ENCODE measurements around the gene HOXB13. TPM values are rescaled to one million over a fixed set of nuclear protein-coding genes. Genes with fewer than 3 reads are reported as not detected.

The HOXB13 gene
- total and polyA plus RNA-seq, 2 of the 4 experiments (the other 2 are of a cell fraction): not detected

DNA sequence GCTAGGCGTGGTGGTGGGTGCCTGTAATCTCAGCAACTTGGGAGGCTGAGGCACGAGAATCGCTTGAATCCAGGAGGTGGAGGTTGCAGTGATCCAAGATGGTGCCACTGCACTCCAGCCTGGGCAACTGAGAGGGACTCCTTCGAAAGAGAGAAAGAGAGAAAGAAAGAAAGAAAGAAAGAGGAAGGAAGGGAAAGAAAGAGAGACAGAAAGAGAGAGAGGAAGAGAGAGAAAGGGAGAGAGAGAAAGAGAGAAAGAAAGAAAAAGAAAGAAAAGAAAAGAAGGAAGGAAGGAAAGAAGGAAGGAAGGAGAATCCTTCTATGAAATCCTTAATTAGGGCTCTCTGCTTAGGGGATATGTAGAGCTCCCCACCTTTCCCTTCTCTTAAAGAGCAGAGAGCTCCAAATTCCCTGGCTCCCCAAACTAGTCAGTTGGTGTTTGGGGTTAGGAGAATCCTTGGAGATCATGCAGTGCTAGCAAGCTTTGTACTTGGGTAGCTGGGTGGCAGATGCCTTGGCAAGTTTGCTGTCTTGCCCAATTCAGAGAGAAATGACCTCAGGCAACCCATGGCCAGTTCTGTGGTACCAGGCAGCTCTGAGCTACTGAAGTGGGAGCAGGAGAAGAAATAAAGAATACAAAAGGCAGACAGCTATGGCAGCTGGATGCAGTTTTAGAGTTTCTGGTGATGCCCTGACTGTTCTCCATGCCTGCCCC lies 8.9 kb upstream of the HOXB13 start:
- in situ Hi-C loops (cut with MboI; ENCODE audit: low sequenced_read_pairs) (loop anchor here (10.0 kb wide), 1 partner anchor 47 kb away; no protein-coding TSS in a partner anchor), dilution Hi-C loops (cut with HindIII; ENCODE audit: low sequenced_read_pairs, unreplicated experiment) (no loop called here), intact Hi-C loops (cut with micrococcal nuclease) (no loop called here)
- Histone ChIP-seq H2BK5ac (ENCODE audit: low read depth, low read length, poor library complexity, severe bottlenecking) (no peak overlapping the region), H4K8ac (ENCODE audit: low read depth in 2 of 2, low read length in 2 of 2) (no peak overlapping the region), H3K18ac (ENCODE audit: low read depth, low read length) (no peak overlapping the region), H3K9me1 (ENCODE audit: insufficient read depth, low read length) (no peaks in the 10 kb centered on the region), H3K9ac (ENCODE audit: low read depth, low read length) (no peak overlapping the region), H3K56ac (ENCODE audit: extremely low read depth, insufficient read depth, low read length) (no peak overlapping the region), H2BK15ac (ENCODE audit: low read depth, low read length) (no peak overlapping the region), H3K23ac (ENCODE audit: low read depth, low read length) (no peak overlapping the region), H2BK120ac (ENCODE audit: low read depth, low read length) (no peak overlapping the region), H4K5ac (ENCODE audit: low read depth, low read length) (no peak overlapping the region), H3K4me2 (ENCODE audit: low read depth, low read length) (no peak overlapping the region), H2BK20ac (ENCODE audit: low read depth, low read length) (no peak overlapping the region), H2AK5ac (ENCODE audit: low read depth, low read length) (no peak overlapping the region), H3K27me3 (ENCODE audit: control insufficient read depth, insufficient read depth, low read length) (peaks cover 92% of the 10 kb centered on the region), H3K4me1 (ENCODE audit: control insufficient read depth, insufficient read depth, low read length) (no peaks in the 10 kb centered on the region), H3K4ac (ENCODE audit: low read depth, low read length) (no peak overlapping the region), H3K4me3 (ENCODE audit: insufficient read depth, low read depth, low read length) (no peak overlapping the region), H3K79me1 (ENCODE audit: low read depth in 1 of 2, low read length in 2 of 2) (no peaks in the 10 kb centered on the region), H3K27ac (ENCODE audit: insufficient read depth, low read length) (no peak overlapping the region), H2AK9ac (replicated peaks; ENCODE audit: low read depth, low read length, poor library complexity) (no peak overlapping the region), H3K14ac (replicated peaks; ENCODE audit: low read depth, low read length) (no peak overlapping the region), H4K91ac (ENCODE audit: insufficient read depth, low read depth, low read length) (no peak overlapping the region), H4K20me1 (ENCODE audit: insufficient read depth, low read length) (no peaks in the 10 kb centered on the region), H2AFZ (replicated peaks; ENCODE audit: low read length, poor library complexity) (no peak overlapping the region), H3K9me3 (ENCODE audit: control insufficient read depth, insufficient read depth, low read length) (peaks cover 9% of the 10 kb centered on the region), H3K36me3 (ENCODE audit: control insufficient read depth, insufficient read depth, low read length) (no peaks in the 10 kb centered on the region)
- POLR2A ChIA-PET (ENCODE audit: unreplicated experiment): interaction anchor here (0.6 kb wide), 1 partner anchor 9 kb away, joined by 3 read pairs; the partner anchor contains the start of gene HOXB13
- CTCF ChIA-PET: interaction anchor here (1.6 kb wide), 1 partner anchor 9 kb away, joined by 5 read pairs; no protein-coding TSS in a partner anchor
- ATAC-seq (ENCODE audit: low read depth) (no peak), DNase-seq (no peak)
- BruUV-seq (replicated peaks): no TSS peak
- 50% methylated on average over 3 of the region's 4 CpGs; no CpG with 5 or more reads in 1 of the 2 experiments for WGBS, 2 experiments (ENCODE audit: extremely low coverage in 2 of 2, insufficient read length in 1 of 2)
- TF ChIP-seq CHD1 (IDR thresholded peaks at IDR 0.05; ENCODE audit: low read depth, low read length) (no peak), NFE2L2 (IDR thresholded peaks at IDR 0.05; ENCODE audit: low read depth, low read length) (no peak), RFX5 (IDR thresholded peaks at IDR 0.05; ENCODE audit: low read depth, low read length) (no peak), RCOR1 (IDR thresholded peaks at IDR 0.05; ENCODE audit: insufficient replicate concordance, low read length) (no peak), FOS (IDR thresholded peaks at IDR 0.05; ENCODE audit: low read depth, low read length) (no peak), RAD21 (IDR thresholded peaks at IDR 0.05; ENCODE audit: low read length) (no peak), POLR2A (IDR thresholded peaks at IDR 0.05; ENCODE audit: low read depth, low read length) (no peak), MAZ (IDR thresholded peaks at IDR 0.05; ENCODE audit: borderline replicate concordance, low read depth, low read length) (no peak), CEBPB (IDR thresholded peaks at IDR 0.05; ENCODE audit: low read depth, low read length) (no peak), MAFK (IDR thresholded peaks at IDR 0.05; ENCODE audit: low read depth, low read length) (no peak), BHLHE40 (IDR thresholded peaks at IDR 0.05; ENCODE audit: low read depth, low read length) (no peak), MXI1 (IDR thresholded peaks at IDR 0.05; ENCODE audit: borderline replicate concordance, low read depth, low read length) (no peak)
- TF ChIP-seq, protein P1, sequence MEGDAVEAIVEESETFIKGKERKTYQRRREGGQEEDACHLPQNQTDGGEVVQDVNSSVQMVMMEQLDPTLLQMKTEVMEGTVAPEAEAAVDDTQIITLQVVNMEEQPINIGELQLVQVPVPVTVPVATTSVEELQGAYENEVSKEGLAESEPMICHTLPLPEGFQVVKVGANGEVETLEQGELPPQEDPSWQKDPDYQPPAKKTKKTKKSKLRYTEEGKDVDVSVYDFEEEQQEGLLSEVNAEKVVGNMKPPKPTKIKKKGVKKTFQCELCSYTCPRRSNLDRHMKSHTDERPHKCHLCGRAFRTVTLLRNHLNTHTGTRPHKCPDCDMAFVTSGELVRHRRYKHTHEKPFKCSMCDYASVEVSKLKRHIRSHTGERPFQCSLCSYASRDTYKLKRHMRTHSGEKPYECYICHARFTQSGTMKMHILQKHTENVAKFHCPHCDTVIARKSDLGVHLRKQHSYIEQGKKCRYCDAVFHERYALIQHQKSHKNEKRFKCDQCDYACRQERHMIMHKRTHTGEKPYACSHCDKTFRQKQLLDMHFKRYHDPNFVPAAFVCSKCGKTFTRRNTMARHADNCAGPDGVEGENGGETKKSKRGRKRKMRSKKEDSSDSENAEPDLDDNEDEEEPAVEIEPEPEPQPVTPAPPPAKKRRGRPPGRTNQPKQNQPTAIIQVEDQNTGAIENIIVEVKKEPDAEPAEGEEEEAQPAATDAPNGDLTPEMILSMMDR (conservative IDR thresholded peaks at IDR 0.05; ENCODE audit: low read depth, low read length): no peak
- TF ChIP-seq, protein P2, sequence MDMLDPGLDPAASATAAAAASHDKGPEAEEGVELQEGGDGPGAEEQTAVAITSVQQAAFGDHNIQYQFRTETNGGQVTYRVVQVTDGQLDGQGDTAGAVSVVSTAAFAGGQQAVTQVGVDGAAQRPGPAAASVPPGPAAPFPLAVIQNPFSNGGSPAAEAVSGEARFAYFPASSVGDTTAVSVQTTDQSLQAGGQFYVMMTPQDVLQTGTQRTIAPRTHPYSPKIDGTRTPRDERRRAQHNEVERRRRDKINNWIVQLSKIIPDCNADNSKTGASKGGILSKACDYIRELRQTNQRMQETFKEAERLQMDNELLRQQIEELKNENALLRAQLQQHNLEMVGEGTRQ (IDR thresholded peaks at IDR 0.05; ENCODE audit: low read depth, low read length): no peak
- TF ChIP-seq, protein P3, sequence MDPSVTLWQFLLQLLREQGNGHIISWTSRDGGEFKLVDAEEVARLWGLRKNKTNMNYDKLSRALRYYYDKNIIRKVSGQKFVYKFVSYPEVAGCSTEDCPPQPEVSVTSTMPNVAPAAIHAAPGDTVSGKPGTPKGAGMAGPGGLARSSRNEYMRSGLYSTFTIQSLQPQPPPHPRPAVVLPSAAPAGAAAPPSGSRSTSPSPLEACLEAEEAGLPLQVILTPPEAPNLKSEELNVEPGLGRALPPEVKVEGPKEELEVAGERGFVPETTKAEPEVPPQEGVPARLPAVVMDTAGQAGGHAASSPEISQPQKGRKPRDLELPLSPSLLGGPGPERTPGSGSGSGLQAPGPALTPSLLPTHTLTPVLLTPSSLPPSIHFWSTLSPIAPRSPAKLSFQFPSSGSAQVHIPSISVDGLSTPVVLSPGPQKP (IDR thresholded peaks at IDR 0.05; ENCODE audit: borderline replicate concordance, low read depth, low read length): no peak
